ENCODE data around the gene GRHPR.
"Not testable (repeated sequence)": the region's sequence is repeated elsewhere in the genome, so short reads cannot be mapped to it uniquely, and the experiment has no call there.

GRHPR gene

GRCh38 chr9:37425298-37425752 is 2.8 kb downstream of the GRHPR start:
- Mint-ChIP-seq H3K36me3 (peaks cover 6% of the 10 kb centered on the region), H3K27me3 (no peaks in the 10 kb centered on the region), H3K4me1 (peaks cover 29% of the 10 kb centered on the region), H3K27ac (no peak overlapping the region), H3K9me3 (no peaks in the 10 kb centered on the region), H3K4me3 (no peak overlapping the region)

- H3K36me3 Mint-ChIP-seq, H3K9me3 Mint-ChIP-seq, H3K27me3 Mint-ChIP-seq, H3K4me3 Mint-ChIP-seq: not testable (repeated sequence)
- H3K27ac Mint-ChIP-seq: peak overlapping the region; percentile 26
- H3K4me1 Mint-ChIP-seq: peaks cover 29% of the 10 kb centered on the region
Measured at GRCh38 chr9:37426431-37426830, 3.9 kb downstream of the GRHPR start.

GRCh38 chr9:37426846-37427245 is 4.3 kb downstream of the GRHPR start:
- no peaks in the 10 kb centered on the region for H3K27me3 Mint-ChIP-seq
- H3K4me3 Mint-ChIP-seq: no peak overlapping the region
- no peaks in the 10 kb centered on the region for H3K9me3 Mint-ChIP-seq
- peaks cover 26% of the 10 kb centered on the region for H3K4me1 Mint-ChIP-seq
- H3K36me3 Mint-ChIP-seq: peaks cover 6% of the 10 kb centered on the region
- no peak overlapping the region for H3K27ac Mint-ChIP-seq

GRCh38 chr9:37428345-37428744 is 5.8 kb downstream of the GRHPR start:
- H3K9me3 Mint-ChIP-seq: no peaks in the 10 kb centered on the region
- H3K36me3 Mint-ChIP-seq: peaks cover 4% of the 10 kb centered on the region
- peaks cover 20% of the 10 kb centered on the region for H3K4me1 Mint-ChIP-seq
- no peak overlapping the region for H3K4me3 Mint-ChIP-seq
- H3K27me3 Mint-ChIP-seq: no peaks in the 10 kb centered on the region
- H3K27ac Mint-ChIP-seq: no peak overlapping the region

GRCh38 chr9:37429441-37430285 is 7.2 kb downstream of the GRHPR start:
- no peak overlapping the region for H3K4me3 Mint-ChIP-seq
- H3K27ac Mint-ChIP-seq: no peak overlapping the region
- H3K27me3 Mint-ChIP-seq: no peaks in the 10 kb centered on the region
- H3K9me3 Mint-ChIP-seq: no peaks in the 10 kb centered on the region
- H3K4me1 Mint-ChIP-seq: peaks cover 14% of the 10 kb centered on the region
- peaks cover 4% of the 10 kb centered on the region for H3K36me3 Mint-ChIP-seq

GRCh38 chr9:37430841-37431597 is 8.5 kb downstream of the GRHPR start:
- peaks cover 4% of the 10 kb centered on the region for H3K36me3 Mint-ChIP-seq

GRCh38 chr9:37432020-37432419 is 9.5 kb downstream of the GRHPR start:
- H3K4me1 Mint-ChIP-seq: peaks cover 5% of the 10 kb centered on the region
- no peak overlapping the region for H3K4me3 Mint-ChIP-seq
- H3K27me3 Mint-ChIP-seq: no peaks in the 10 kb centered on the region
- H3K27ac Mint-ChIP-seq: no peak overlapping the region
- no peaks in the 10 kb centered on the region for H3K36me3 Mint-ChIP-seq
- H3K9me3 Mint-ChIP-seq: no peaks in the 10 kb centered on the region

More at GRCh38 chr9:37430841-37431597, 8.5 kb downstream of the GRHPR start:
- Mint-ChIP-seq H3K27ac (no peak overlapping the region), H3K27me3 (no peaks in the 10 kb centered on the region), H3K4me3 (no peak overlapping the region), H3K9me3 (no peaks in the 10 kb centered on the region), H3K4me1 (peaks cover 10% of the 10 kb centered on the region)

GRCh38 chr9:37433867-37434371 is 11.4 kb downstream of the GRHPR start:
- H3K4me3 Mint-ChIP-seq: no peak overlapping the region
- peaks cover 5% of the 10 kb centered on the region for H3K4me1 Mint-ChIP-seq
- H3K9me3 Mint-ChIP-seq: no peaks in the 10 kb centered on the region
- no peak overlapping the region for H3K27ac Mint-ChIP-seq
- no peaks in the 10 kb centered on the region for H3K27me3 Mint-ChIP-seq
- no peaks in the 10 kb centered on the region for H3K36me3 Mint-ChIP-seq

GRCh38 chr9:37436540-37436939 is 14.0 kb downstream of the GRHPR start:
- H3K27ac Mint-ChIP-seq: no peak overlapping the region
- H3K4me3 Mint-ChIP-seq: no peak overlapping the region
- H3K4me1 Mint-ChIP-seq: peaks cover 5% of the 10 kb centered on the region
- no peaks in the 10 kb centered on the region for H3K36me3 Mint-ChIP-seq
- H3K27me3 Mint-ChIP-seq: no peaks in the 10 kb centered on the region
- H3K9me3 Mint-ChIP-seq: no peaks in the 10 kb centered on the region

GRCh38 chr9:37437010-37437409 is 14.5 kb downstream of the GRHPR start:
- H3K27ac Mint-ChIP-seq: no peak overlapping the region
- H3K9me3 Mint-ChIP-seq: no peaks in the 10 kb centered on the region
- H3K4me1 Mint-ChIP-seq: peaks cover 5% of the 10 kb centered on the region
- H3K27me3 Mint-ChIP-seq: no peaks in the 10 kb centered on the region
- no peak overlapping the region for H3K4me3 Mint-ChIP-seq
- H3K36me3 Mint-ChIP-seq: peaks cover 1% of the 10 kb centered on the region

- no peak overlapping the region for H3K27ac Mint-ChIP-seq
- H3K4me3 Mint-ChIP-seq: no peak overlapping the region
- no peaks in the 10 kb centered on the region for H3K9me3 Mint-ChIP-seq
- peaks cover 3% of the 10 kb centered on the region for H3K4me1 Mint-ChIP-seq
- peaks cover 1% of the 10 kb centered on the region for H3K36me3 Mint-ChIP-seq
- no peaks in the 10 kb centered on the region for H3K27me3 Mint-ChIP-seq
Measured at GRCh38 chr9:37437621-37438020, 15.1 kb downstream of the GRHPR start.

GRCh38 chr9:37438359-37438758 is 15.9 kb downstream of the GRHPR start:
- Mint-ChIP-seq H3K27me3 (no peaks in the 10 kb centered on the region), H3K4me3 (no peak overlapping the region), H3K36me3 (peaks cover 1% of the 10 kb centered on the region), H3K9me3 (no peaks in the 10 kb centered on the region), H3K4me1 (no peaks in the 10 kb centered on the region), H3K27ac (no peak overlapping the region)

GRCh38 chr9:37441776-37442370 is 19.4 kb downstream of the GRHPR start:
- H3K9me3 Mint-ChIP-seq: no peaks in the 10 kb centered on the region
- H3K36me3 Mint-ChIP-seq: peaks cover 1% of the 10 kb centered on the region
- H3K4me1 Mint-ChIP-seq: peaks cover 14% of the 10 kb centered on the region
- no peak overlapping the region for H3K4me3 Mint-ChIP-seq
- H3K27me3 Mint-ChIP-seq: no peaks in the 10 kb centered on the region
- no peak overlapping the region for H3K27ac Mint-ChIP-seq

- no peaks in the 10 kb centered on the region for H3K9me3 Mint-ChIP-seq
- peaks cover 1% of the 10 kb centered on the region for H3K36me3 Mint-ChIP-seq
- H3K27me3 Mint-ChIP-seq: no peaks in the 10 kb centered on the region
- H3K27ac Mint-ChIP-seq: no peak overlapping the region
- peaks cover 18% of the 10 kb centered on the region for H3K4me1 Mint-ChIP-seq
- no peak overlapping the region for H3K4me3 Mint-ChIP-seq
Measured at GRCh38 chr9:37442556-37442955, 20.1 kb downstream of the GRHPR start.

- H3K4me1 Mint-ChIP-seq: peaks cover 18% of the 10 kb centered on the region
- H3K27me3 Mint-ChIP-seq: no peaks in the 10 kb centered on the region
- peaks cover 4% of the 10 kb centered on the region for H3K36me3 Mint-ChIP-seq
- no peak overlapping the region for H3K4me3 Mint-ChIP-seq
- H3K9me3 Mint-ChIP-seq: no peaks in the 10 kb centered on the region
- no peak overlapping the region for H3K27ac Mint-ChIP-seq
Measured at GRCh38 chr9:37443566-37443965, 21.1 kb downstream of the GRHPR start.

- peaks cover 18% of the 10 kb centered on the region for H3K4me1 Mint-ChIP-seq
- H3K4me3 Mint-ChIP-seq: no peak overlapping the region
- no peak overlapping the region for H3K27ac Mint-ChIP-seq
- peaks cover 5% of the 10 kb centered on the region for H3K36me3 Mint-ChIP-seq
- no peaks in the 10 kb centered on the region for H3K27me3 Mint-ChIP-seq
- H3K9me3 Mint-ChIP-seq: no peaks in the 10 kb centered on the region
Measured at GRCh38 chr9:37444890-37445289, 22.4 kb downstream of the GRHPR start.
